ENCODE data around the gene TCF20.

GRCh38 chr22:42271906-42272305 is 1.5 kb upstream of the TCF20 start:
- no peak for TF ChIP-seq CTCF (IDR thresholded peaks at IDR 0.05)
- TF ChIP-seq EZH2 (IDR thresholded peaks at IDR 0.05) = no peak

Data from neural progenitor cell (in vitro differentiated cells).